ENCODE results near the gene EIF2D. TPM values are rescaled to one million over a fixed set of nuclear protein-coding genes. Genes with fewer than 3 reads are reported as not detected.

The EIF2D gene
- total and polyA plus RNA-seq, 9 of the 15 experiments (the other 6 are each of a cell fraction or from before 2014, with no cell fraction given), result 81.1 to 138 (median 93.9) TPM

GRCh38 chr1:206583707-206584648, 28.3 kb downstream of the EIF2D start (continued):
- TF ChIP-seq MGA (IDR thresholded peaks at IDR 0.05) (no peak), SLC30A9 (CRISPR knock-in tag; IDR thresholded peaks at IDR 0.05) (no peak), VEZF1 (CRISPR knock-in tag; IDR thresholded peaks at IDR 0.05) (peak; percentile 74), RBBP5 (IDR thresholded peaks at IDR 0.05; ENCODE audit: borderline replicate concordance, insufficient read depth, low read length, poor library complexity, severe bottlenecking) (no peak), ZNF384 (IDR thresholded peaks at IDR 0.05; ENCODE audit: low read depth, low read length) (no peak), ZNF785 (CRISPR knock-in tag; IDR thresholded peaks at IDR 0.05) (no peak), CEBPB (tag; IDR thresholded peaks at IDR 0.05) (peak; percentile 48), ELF1 (tag; IDR thresholded peaks at IDR 0.05) (no peak), ETS1 (conservative IDR thresholded peaks at IDR 0.05; ENCODE audit: control insufficient read depth, low read depth, low read length) (no peak), CBX2 (IDR thresholded peaks at IDR 0.05; ENCODE audit: insufficient read depth, low read length, poor library complexity, severe bottlenecking) (no peak), KAT7 (CRISPR knock-in tag; IDR thresholded peaks at IDR 0.05; ENCODE audit: borderline replicate concordance) (no peak)
